H1 (cell line): ENCODE measurements around the gene TMEM156. TPM values are rescaled to one million over a fixed set of nuclear protein-coding genes. Genes with fewer than 3 reads are reported as not detected.

ENCODE experiments used
- CTCF ChIA-PET: fragments of 300-600 bp; sonication (Branson Sonifier 250); formaldehyde crosslinking; loops from one replicate; lab custom pipeline; 2021; ENCODE audit not compliant: partially characterized antibody; lab: Charles Lee
- POLR2A ChIA-PET: fragments of 300-600 bp; sonication (Branson Sonifier 250); formaldehyde crosslinking; loops from one replicate; lab custom pipeline; 2021; ENCODE audit warnings: inconsistent platforms; ENCODE audit not compliant: partially characterized antibody; lab: Charles Lee
- DNase-seq, 2 experiments: peaks; one replicate each; pipeline versions ENCODE4 v3.0.0 to v3.0.0-alpha.2; 2010 to 2022; ENCODE audit warnings: low spot score in 2 of 2, low read depth in 1 of 2, mixed read lengths in 1 of 2
- FAIRE-seq: peaks from 2 replicates; lab custom pipeline; 2011; peaks lifted over from hg19 to GRCh38; lab: Jason Lieb, UNC
- H2AFZ ChIP-seq: 2 replicates; pipeline ENCODE4 v1.8.1; 2012; ENCODE audit warnings: low read length, inconsistent platforms
- H2AK5ac ChIP-seq: 2 replicates; pipeline ENCODE4 v1.6.1; 2013; ENCODE audit warnings: low read depth, low read length
- H2BK120ac ChIP-seq: replicated peaks from 2 replicates; pipeline ENCODE3; 2013; ENCODE audit warnings: low read depth, low read length, inconsistent platforms
- H2BK12ac ChIP-seq: 2 replicates; pipeline ENCODE4 v1.6.1; 2013; ENCODE audit warnings: low read depth, low read length
- H2BK15ac ChIP-seq: 2 replicates; pipeline ENCODE4 v1.6.1; 2013; ENCODE audit warnings: low read length
- H2BK20ac ChIP-seq: 2 replicates; pipeline ENCODE4 v1.6.1; 2013; ENCODE audit warnings: low read length
- H2BK5ac ChIP-seq: 2 replicates; pipeline ENCODE4 v1.6.1; 2013; ENCODE audit warnings: low read depth, low read length
- H3K14ac ChIP-seq: 2 replicates; pipeline ENCODE4 v1.6.1; 2013; ENCODE audit warnings: inconsistent platforms; ENCODE audit not compliant: insufficient read length
- H3K18ac ChIP-seq: 2 replicates; pipeline ENCODE4 v1.6.1; 2013; ENCODE audit warnings: low read length; ENCODE audit errors: extremely low read depth
- H3K23ac ChIP-seq: 2 replicates; pipeline ENCODE4 v1.6.1; 2013; ENCODE audit warnings: inconsistent platforms; ENCODE audit not compliant: insufficient read length
- H3K23me2 ChIP-seq: 2 replicates; pipeline ENCODE4 v1.6.1; 2013; ENCODE audit warnings: low read depth, low read length
- H3K27ac ChIP-seq: 2 replicates; pipeline ENCODE4 v1.6.1; 2011; ENCODE audit warnings: low read depth, low read length, inconsistent platforms
- H3K27me3 ChIP-seq, 4 experiments: replicated peaks in 1 of 4; 1 replicate in 1 of 4; 2 replicates in 3 of 4; pipeline versions ENCODE4 v1.6.1 to v1.8.1; 2011 to 2013; ENCODE audit warnings: low read length in 3 of 4, mild to moderate bottlenecking in 3 of 4, inconsistent platforms in 2 of 4, mixed read lengths in 2 of 4, moderate library complexity in 1 of 4; ENCODE audit not compliant: control insufficient read depth in 3 of 4, insufficient read depth in 3 of 4; ENCODE audit errors: extremely low read depth in 1 of 4
- H3K36me3 ChIP-seq, 4 experiments: 2 replicates each; pipeline versions ENCODE4 v1.6.1 to v1.8.1; 2011 to 2013; ENCODE audit warnings: mild to moderate bottlenecking in 4 of 4, low read length in 3 of 4, moderate library complexity in 2 of 4, control low read depth in 1 of 4, inconsistent platforms in 1 of 4; ENCODE audit not compliant: insufficient read depth in 4 of 4, control insufficient read depth in 2 of 4
- H3K4ac ChIP-seq: replicated peaks from 2 replicates; pipeline ENCODE3; 2013; ENCODE audit warnings: low read length, low read depth, mixed read lengths, inconsistent platforms; ENCODE audit not compliant: insufficient read length
- H3K4me1 ChIP-seq, 4 experiments: replicated peaks in 1 of 4; 1 replicate in 1 of 4; 2 replicates in 3 of 4; pipeline versions ENCODE4 v1.6.1 to v1.8.1; 2011 to 2013; ENCODE audit warnings: low read length in 3 of 4, inconsistent platforms in 2 of 4, mixed read lengths in 1 of 4; ENCODE audit not compliant: insufficient read depth in 4 of 4, control insufficient read depth in 3 of 4
- H3K4me2 ChIP-seq, 2 experiments: 2 replicates each; pipeline versions ENCODE4 v1.6.1 to v1.8.1; 2011 to 2013; ENCODE audit warnings: low read depth in 2 of 2, low read length in 2 of 2, control low read depth in 1 of 2, inconsistent platforms in 1 of 2, mild to moderate bottlenecking in 1 of 2; ENCODE audit not compliant: insufficient read depth in 1 of 2
- H3K4me3 ChIP-seq, 4 experiments: fragments of 200-600, 300-600 bp in 1 of 4; sonication (generic), shearing (Covaris generic), sonication (Bioruptor Twin) in 1 of 4; 2 replicates each; pipeline versions ENCODE4 v1.5.1 to v1.8.1; 2011 to 2016; ENCODE audit warnings: low read length in 4 of 4, low read depth in 3 of 4, control low read depth in 2 of 4, inconsistent platforms in 2 of 4, mild to moderate bottlenecking in 2 of 4, mixed read lengths in 1 of 4, moderate library complexity in 1 of 4; ENCODE audit not compliant: insufficient read depth in 2 of 4; ENCODE audit errors: extremely low read depth in 1 of 4
- H3K56ac ChIP-seq: replicated peaks from 2 replicates; pipeline ENCODE3; 2013; ENCODE audit warnings: low read depth, mild to moderate bottlenecking, mixed read lengths, low read length, inconsistent platforms; ENCODE audit not compliant: insufficient read length
- H3K79me1 ChIP-seq: 2 replicates; pipeline ENCODE4 v1.6.1; 2013; ENCODE audit warnings: low read depth, low read length, control low read depth
- H3K79me2 ChIP-seq, 2 experiments: 2 replicates each; pipeline versions ENCODE4 v1.6.1 to v1.8.1; 2012 to 2013; ENCODE audit warnings: low read length in 2 of 2, mild to moderate bottlenecking in 2 of 2, inconsistent platforms in 1 of 2; ENCODE audit not compliant: insufficient read depth in 2 of 2, control insufficient read depth in 1 of 2
- H3K9ac ChIP-seq, 4 experiments: replicated peaks in 1 of 4; 1 replicate in 1 of 4; 2 replicates in 3 of 4; pipeline versions ENCODE4 v1.6.1 to v1.8.1; 2011 to 2013; ENCODE audit warnings: low read depth in 3 of 4, low read length in 3 of 4, control low read depth in 2 of 4, mild to moderate bottlenecking in 2 of 4, moderate library complexity in 2 of 4, inconsistent platforms in 1 of 4; ENCODE audit errors: extremely low read depth in 1 of 4
- H3K9me3 ChIP-seq, 2 experiments: 2 replicates each; pipeline versions ENCODE4 v1.6.1 to v1.8.1; 2012 to 2013; ENCODE audit warnings: mild to moderate bottlenecking in 2 of 2, moderate library complexity in 2 of 2, control low read depth in 1 of 2, inconsistent platforms in 1 of 2, low read depth in 1 of 2, low read length in 1 of 2, mixed read lengths in 1 of 2; ENCODE audit not compliant: insufficient read depth in 2 of 2
- H4K20me1 ChIP-seq, 2 experiments: replicated peaks in 1 of 2; 2 replicates each; pipeline versions ENCODE3 to v1.8.1; 2011 to 2013; ENCODE audit warnings: inconsistent platforms in 2 of 2, low read length in 2 of 2, mild to moderate bottlenecking in 1 of 2; ENCODE audit not compliant: insufficient read depth in 2 of 2, control insufficient read depth in 1 of 2
- H4K5ac ChIP-seq: 2 replicates; pipeline ENCODE4 v1.6.1; 2013; ENCODE audit warnings: low read length, low read depth, mixed read lengths, inconsistent platforms; ENCODE audit not compliant: insufficient read length
- H4K8ac ChIP-seq: 2 replicates; pipeline ENCODE4 v1.8.0; 2013; ENCODE audit warnings: mild to moderate bottlenecking, moderate library complexity, low read length, inconsistent platforms; ENCODE audit not compliant: insufficient read depth; ENCODE audit errors: extremely low read depth
- H4K91ac ChIP-seq: replicated peaks from 2 replicates; pipeline ENCODE3; 2013; ENCODE audit warnings: low read length, mixed read lengths, inconsistent platforms; ENCODE audit not compliant: insufficient read length
- ASH2L ChIP-seq: fragments of 200-600, 300-600 bp; sonication (generic); IDR thresholded peaks from one replicate; pipeline ENCODE4 v1.7.1; 2017; ENCODE audit warnings: low read length
- BCL11A ChIP-seq, 2 experiments: IDR thresholded peaks; one replicate each; pipeline ENCODE4 v1.6.1; 2011; ENCODE audit warnings: low read depth in 2 of 2, low read length in 2 of 2, mild to moderate bottlenecking in 2 of 2
- CBX5 ChIP-seq: fragments of 300-800, 300-1000 bp; sonication (generic); IDR thresholded peaks from 2 replicates; pipeline ENCODE4 v1.7.1; 2016; ENCODE audit warnings: antibody characterized with exemption, low read length, low read depth
- JUND ChIP-seq: IDR thresholded peaks from 2 replicates; pipeline ENCODE4 v1.6.1; 2011; ENCODE audit warnings: mild to moderate bottlenecking, improper control_type of control experiment, low read length
- KDM4A ChIP-seq: IDR thresholded peaks from one replicate; pipeline ENCODE4 v1.7.1; 2012; ENCODE audit warnings: low read depth, mild to moderate bottlenecking, moderate library complexity, low read length, inconsistent platforms; ENCODE audit not compliant: severe bottlenecking
- POLR2A ChIP-seq, 2 experiments: IDR thresholded peaks; 1 replicate in 1 of 2; 2 replicates in 1 of 2; pipeline ENCODE4 v1.6.1; 2011; ENCODE audit warnings: low read depth in 2 of 2, low read length in 2 of 2, mild to moderate bottlenecking in 2 of 2; ENCODE audit errors: control extremely low read depth in 1 of 2
- SP2 ChIP-seq: IDR thresholded peaks from 2 replicates; pipeline ENCODE4 v1.6.1; 2012; ENCODE audit warnings: mild to moderate bottlenecking, low read length, inconsistent platforms
- SUZ12 ChIP-seq: fragments of 200-600 bp; sonication (generic); IDR thresholded peaks from 2 replicates; pipeline ENCODE4 v1.6.1; 2012; ENCODE audit warnings: mild to moderate bottlenecking, inconsistent platforms, low read length, moderate library complexity, mixed read lengths
- TAF7 ChIP-seq: optimal IDR thresholded peaks from 2 replicates; pipeline ENCODE3; 2011; ENCODE audit warnings: low read depth, mild to moderate bottlenecking, inconsistent platforms, low read length, moderate library complexity, borderline replicate concordance
- TEAD4 ChIP-seq: IDR thresholded peaks from 2 replicates; pipeline ENCODE4 v1.6.1; 2012; ENCODE audit warnings: low read depth, low read length, inconsistent platforms, mixed read lengths
- ZNF274 ChIP-seq: IDR thresholded peaks from 2 replicates; pipeline ENCODE4 v1.7.0; 2012; ENCODE audit warnings: low read length, borderline replicate concordance; ENCODE audit errors: extremely low read depth
- WGBS, 2 experiments: shearing (Covaris generic) in 1 of 2; methylation state at CpG; one replicate each; pipeline versions ENCODE4 v1.1.6 to v1.1.7; 2013 to 2015; ENCODE audit warnings: low lambda C conversion rate in 2 of 2, mixed read lengths in 2 of 2, inconsistent platforms in 1 of 2, low coverage in 1 of 2, missing lambda C conversion rate in 1 of 2; ENCODE audit not compliant: insufficient replicate concordance in 2 of 2, insufficient coverage in 1 of 2, insufficient read length in 1 of 2; ENCODE audit errors: extremely low coverage in 1 of 2, missing lambda C conversion rate in 1 of 2; 5-methylcytosine and 5-hydroxymethylcytosine counted together
- polyA plus RNA-seq, 7 experiments: library from polyadenylated mRNA; depleted of rRNA in 3 of 7; stranded (reverse) in 5 of 7; unstranded in 2 of 7; fragments of >200 nt in 5 of 7; fragments of 200-250 nt in 2 of 7; gene quantifications; 1 replicate in 5 of 7; 2 replicates in 1 of 7; 4 replicates in 1 of 7; pipeline versions ENCODE4 v1.2.1 to v1.2.3, GENCODE V29; 2011 to 2013; ENCODE audit warnings: missing spikeins in 2 of 7, mixed read lengths in 2 of 7
- total RNA-seq: library from RNA; stranded (reverse); fragmentation: NEBNext Ultra II Directional; extraction: Animal tissue kit (Norgen Biotek cat#: 25700); gene quantifications from 2 replicates; pipeline ENCODE4 v1.2.1, GENCODE V29; 2021

TMEM156 gene
- total and polyA plus RNA-seq, 2 of the 8 experiments (the other 6 are each of a cell fraction or from before 2014, with no cell fraction given), result not detected

DNA sequence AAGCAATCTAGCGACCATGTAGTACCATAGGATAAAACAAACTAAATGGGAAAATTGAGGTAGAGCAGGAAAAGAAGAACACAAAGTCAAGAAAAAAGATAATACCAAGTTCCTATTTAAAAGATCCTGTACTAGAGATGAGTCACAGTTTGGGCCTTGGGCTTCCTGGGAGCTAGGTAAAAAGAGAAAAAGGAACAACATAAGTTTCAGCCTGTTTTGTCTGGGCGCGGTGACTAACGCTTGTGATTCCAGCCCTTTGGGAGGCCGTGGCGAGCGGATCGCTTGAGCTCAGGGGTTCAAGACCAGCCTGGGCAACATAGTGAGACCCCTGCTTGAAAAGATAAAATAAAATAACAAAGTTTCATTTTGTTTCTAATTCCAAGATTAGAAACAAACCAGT lies 14.0 kb upstream of the TMEM156 start:
- no peak for DNase-seq
- no peak overlapping the region for H4K8ac ChIP-seq
- no peak overlapping the region for H2AFZ ChIP-seq
- no peak overlapping the region for H2BK120ac ChIP-seq
- H2BK15ac ChIP-seq, result no peak overlapping the region
- no peak overlapping the region for H2BK20ac ChIP-seq
- H3K79me1 ChIP-seq, result no peaks in the 10 kb centered on the region
- no peak overlapping the region for H4K5ac ChIP-seq
- H3K4me2 ChIP-seq, result peak overlapping the region in 1 of 2 experiments; percentile 68; a peak in 1 of 4 replicates
- H3K27ac ChIP-seq, result no peak overlapping the region
- H3K9me3 ChIP-seq, result no peaks in the 10 kb centered on the region
- H2BK5ac ChIP-seq, result no peak overlapping the region
- POLR2A ChIA-PET, result interaction anchor here (0.6 to 1.2 kb wide), 2 partner anchors 26 to 742 kb away, joined by 3 to 5 read pairs; no protein-coding TSS in a partner anchor
- H3K4me3 ChIP-seq, result peak overlapping the region in 1 of 4 experiments; percentile 90; a peak in 3 of 8 replicates
- H3K23ac ChIP-seq, result no peak overlapping the region
- no peak overlapping the region for H3K4ac ChIP-seq
- H3K27me3 ChIP-seq, result no peaks in the 10 kb centered on the region
- no peak overlapping the region for H4K91ac ChIP-seq
- no peak overlapping the region for H3K9ac ChIP-seq
- no peak overlapping the region for H3K14ac ChIP-seq
- H3K79me2 ChIP-seq, result peaks cover 0 to 20% of the 10 kb centered on the region in 2 experiments; a peak in 2 of 4 replicates
- peaks cover 5 to 12% (median 8%) of the 10 kb centered on the region in 4 experiments; a peak in 6 of 7 replicates for H3K4me1 ChIP-seq
- no peaks in the 10 kb centered on the region for H4K20me1 ChIP-seq
- FAIRE-seq, result no peak
- no peak overlapping the region for H3K18ac ChIP-seq
- H2BK12ac ChIP-seq, result no peak overlapping the region
- H3K56ac ChIP-seq, result no peak overlapping the region
- no peak overlapping the region for H2AK5ac ChIP-seq
- no peak for TF ChIP-seq CBX5
- no peak for TF ChIP-seq SP2
- no peak for TF ChIP-seq POLR2A (IDR thresholded peaks at IDR 0.05; ENCODE audit: control extremely low read depth in 1 of 2, low read depth in 2 of 2, low read length in 2 of 2)
- TF ChIP-seq SUZ12, result no peak
- no peak for TF ChIP-seq JUND
- no peak for TF ChIP-seq TAF7
- TF ChIP-seq ZNF274, result no peak
- TF ChIP-seq KDM4A, result no peak
- no peak for TF ChIP-seq ASH2L
- no peak for TF ChIP-seq TEAD4
- no peak for TF ChIP-seq BCL11A (IDR thresholded peaks at IDR 0.05; ENCODE audit: low read depth in 2 of 2, low read length in 2 of 2)
- 91% methylated on average over 8 of the region's 8 CpGs; no CpG with 5 or more reads in 1 of the 2 experiments for WGBS, 2 experiments
- H3K36me3 ChIP-seq, result no peaks in the 10 kb centered on the region
- peaks cover 5% of the 10 kb centered on the region; the same call in 1 of the 2 replicates for H3K23me2 ChIP-seq
- CTCF ChIA-PET, result interaction anchor here (2.4 kb wide), 1 partner anchor 10 kb away, joined by 7 read pairs; no protein-coding TSS in a partner anchor
